ENCODE results near the gene CCDC190. TPM values are rescaled to one million over a fixed set of nuclear protein-coding genes. Genes with fewer than 3 reads are reported as not detected.

CCDC190 gene
- polyA plus RNA-seq, 1 of the 3 experiments (the other 2 are of a cell fraction), result 0.21 TPM

DNA sequence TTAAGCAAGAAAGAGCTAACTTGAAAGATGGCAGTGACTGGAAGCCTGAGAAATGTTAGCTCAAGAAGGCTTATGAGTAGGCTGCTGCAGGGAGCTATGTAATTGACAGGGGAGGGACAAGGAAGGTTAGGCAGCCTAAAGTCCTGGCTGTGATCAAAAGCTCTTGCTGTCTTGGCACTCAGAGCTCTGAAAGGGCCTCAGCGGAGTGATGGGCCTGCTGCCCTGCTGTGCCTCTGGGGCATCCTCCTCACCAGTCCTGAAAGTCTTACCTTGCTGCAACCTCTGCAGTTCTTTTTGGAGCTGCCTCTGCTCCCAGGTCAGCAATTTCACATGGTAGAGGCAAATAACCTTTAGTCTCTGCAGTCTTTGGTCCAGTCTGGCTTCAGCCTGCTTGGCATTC lies 1.8 kb downstream of the CCDC190 start:
- Histone ChIP-seq H4K20me1 (ENCODE audit: insufficient read depth) (no peaks in the 10 kb centered on the region), H2AFZ (ENCODE audit: low read depth) (no peak overlapping the region), H3K9me3 (no peaks in the 10 kb centered on the region; the same call in 1 of the 2 replicates), H3K9me2 (no peaks in the 10 kb centered on the region), H3K27ac (ENCODE audit: low read depth in 2 of 2, low read length in 1 of 2) (peak overlapping the region; percentile 14 to 92), H3F3A (replicated peaks; ENCODE audit: insufficient read depth) (peaks cover 26% of the 10 kb centered on the region), H3K79me2 (ENCODE audit: insufficient read depth) (no peaks in the 10 kb centered on the region), H3K4me2 (no peak overlapping the region), H3K4me1 (ENCODE audit: control insufficient read depth in 1 of 2, insufficient read depth in 2 of 2, low read depth in 1 of 2, low read length in 1 of 2) (peaks cover 6 to 48% of the 10 kb centered on the region in 2 experiments; a peak in 3 of 4 replicates), H3K9ac (peak overlapping the region; percentile 60; the same call in 1 of the 2 replicates), H3K36me3 (replicated peaks in 1 of 2; ENCODE audit: control insufficient read depth in 1 of 2, insufficient read depth in 2 of 2, low read length in 1 of 2) (peaks cover 0 to 2% of the 10 kb centered on the region in 2 experiments), H3K27me3 (ENCODE audit: insufficient read depth) (no peaks in the 10 kb centered on the region), H3K4me3 (ENCODE audit: low read depth in 2 of 2, low read length in 1 of 2) (no peak overlapping the region)
- CTCF ChIA-PET, result interaction anchor here (2.0 to 4.7 kb wide), 4 partner anchors 11 to 457 kb away, joined by 6 to 39 read pairs (median 15); no protein-coding TSS in a partner anchor
- WGBS (ENCODE audit: low lambda C conversion rate), result no CpG with 5 or more reads among the region's 1 CpG
- DNase-seq, result no peak
- POLR2A ChIA-PET, result no interaction called here
- TF ChIP-seq FOXM1 (IDR thresholded peaks at IDR 0.05; ENCODE audit: low read depth) (no peak), MAX (IDR thresholded peaks at IDR 0.05; ENCODE audit: low read depth) (no peak), ELF1 (IDR thresholded peaks at IDR 0.05) (no peak), MEF2A (IDR thresholded peaks at IDR 0.05; ENCODE audit: borderline replicate concordance, low read depth) (no peak), MXI1 (IDR thresholded peaks at IDR 0.05; ENCODE audit: low read depth, low read length) (no peak), TCF12 (IDR thresholded peaks at IDR 0.05) (no peak), JUND (IDR thresholded peaks at IDR 0.05) (no peak), RAD21 (IDR thresholded peaks at IDR 0.05; ENCODE audit: low read length) (no peak), CHD2 (IDR thresholded peaks at IDR 0.05; ENCODE audit: low read length, partially characterized antibody) (no peak), GATA2 (CRISPR knock-in tag; IDR thresholded peaks at IDR 0.05) (no peak), NRF1 (IDR thresholded peaks at IDR 0.05; ENCODE audit: low read depth, low read length) (no peak), RCOR1 (IDR thresholded peaks at IDR 0.05; ENCODE audit: low read length) (no peak), USF1 (IDR thresholded peaks at IDR 0.05; ENCODE audit: borderline replicate concordance, low read depth) (no peak)
- TF ChIP-seq, protein P1, sequence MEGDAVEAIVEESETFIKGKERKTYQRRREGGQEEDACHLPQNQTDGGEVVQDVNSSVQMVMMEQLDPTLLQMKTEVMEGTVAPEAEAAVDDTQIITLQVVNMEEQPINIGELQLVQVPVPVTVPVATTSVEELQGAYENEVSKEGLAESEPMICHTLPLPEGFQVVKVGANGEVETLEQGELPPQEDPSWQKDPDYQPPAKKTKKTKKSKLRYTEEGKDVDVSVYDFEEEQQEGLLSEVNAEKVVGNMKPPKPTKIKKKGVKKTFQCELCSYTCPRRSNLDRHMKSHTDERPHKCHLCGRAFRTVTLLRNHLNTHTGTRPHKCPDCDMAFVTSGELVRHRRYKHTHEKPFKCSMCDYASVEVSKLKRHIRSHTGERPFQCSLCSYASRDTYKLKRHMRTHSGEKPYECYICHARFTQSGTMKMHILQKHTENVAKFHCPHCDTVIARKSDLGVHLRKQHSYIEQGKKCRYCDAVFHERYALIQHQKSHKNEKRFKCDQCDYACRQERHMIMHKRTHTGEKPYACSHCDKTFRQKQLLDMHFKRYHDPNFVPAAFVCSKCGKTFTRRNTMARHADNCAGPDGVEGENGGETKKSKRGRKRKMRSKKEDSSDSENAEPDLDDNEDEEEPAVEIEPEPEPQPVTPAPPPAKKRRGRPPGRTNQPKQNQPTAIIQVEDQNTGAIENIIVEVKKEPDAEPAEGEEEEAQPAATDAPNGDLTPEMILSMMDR (IDR thresholded peaks at IDR 0.05), result no peak
- TF ChIP-seq, protein P2, sequence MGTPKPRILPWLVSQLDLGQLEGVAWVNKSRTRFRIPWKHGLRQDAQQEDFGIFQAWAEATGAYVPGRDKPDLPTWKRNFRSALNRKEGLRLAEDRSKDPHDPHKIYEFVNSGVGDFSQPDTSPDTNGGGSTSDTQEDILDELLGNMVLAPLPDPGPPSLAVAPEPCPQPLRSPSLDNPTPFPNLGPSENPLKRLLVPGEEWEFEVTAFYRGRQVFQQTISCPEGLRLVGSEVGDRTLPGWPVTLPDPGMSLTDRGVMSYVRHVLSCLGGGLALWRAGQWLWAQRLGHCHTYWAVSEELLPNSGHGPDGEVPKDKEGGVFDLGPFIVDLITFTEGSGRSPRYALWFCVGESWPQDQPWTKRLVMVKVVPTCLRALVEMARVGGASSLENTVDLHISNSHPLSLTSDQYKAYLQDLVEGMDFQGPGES (IDR thresholded peaks at IDR 0.05; ENCODE audit: low read depth, low read length), result no peak

DNA sequence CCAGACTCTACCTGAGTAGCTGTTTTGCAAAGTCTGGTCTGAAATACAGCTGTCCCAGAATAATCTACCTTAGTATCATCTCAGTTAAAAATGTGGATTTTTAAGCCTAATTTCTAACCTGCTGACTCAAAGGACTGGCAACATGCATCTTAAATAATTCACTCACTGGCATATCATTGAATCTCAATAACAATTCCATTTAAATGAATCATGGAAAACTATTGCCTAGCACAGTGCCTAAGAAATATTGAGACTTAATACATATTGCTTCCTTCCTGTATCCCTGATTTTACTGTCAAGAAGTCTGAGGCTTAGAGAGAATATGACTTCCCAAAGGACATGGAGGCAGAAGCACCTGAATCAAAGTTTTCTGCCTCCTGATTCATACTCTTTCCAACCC lies 3.1 kb downstream of the CCDC190 start:
- Histone ChIP-seq H2AFZ (ENCODE audit: low read depth) (peak overlapping the region; percentile 61; the same call in 1 of the 2 replicates), H3K79me2 (ENCODE audit: insufficient read depth) (no peaks in the 10 kb centered on the region), H3K9me2 (no peaks in the 10 kb centered on the region), H3K4me1 (ENCODE audit: control insufficient read depth in 1 of 2, insufficient read depth in 2 of 2, low read depth in 1 of 2, low read length in 1 of 2) (peaks cover 8 to 48% of the 10 kb centered on the region in 2 experiments; a peak in 3 of 4 replicates), H4K20me1 (ENCODE audit: insufficient read depth) (no peaks in the 10 kb centered on the region), H3K27ac (ENCODE audit: low read depth in 2 of 2, low read length in 1 of 2) (peak overlapping the region in 1 of 2 experiments; percentile 92; a peak in 2 of 4 replicates), H3K4me3 (ENCODE audit: low read depth in 2 of 2, low read length in 1 of 2) (no peak overlapping the region), H3K27me3 (ENCODE audit: insufficient read depth) (no peaks in the 10 kb centered on the region), H3K9me3 (no peaks in the 10 kb centered on the region), H3K36me3 (replicated peaks in 1 of 2; ENCODE audit: control insufficient read depth in 1 of 2, insufficient read depth in 2 of 2, low read length in 1 of 2) (no peaks in the 10 kb centered on the region), H3K9ac (peak overlapping the region; percentile 60), H3F3A (replicated peaks; ENCODE audit: insufficient read depth) (peaks cover 28% of the 10 kb centered on the region), H3K4me2 (peak overlapping the region; percentile 20)
- ChIA-PET CTCF (interaction anchor here (1.1 to 4.7 kb wide), 5 partner anchors 8 to 458 kb away, joined by 3 to 39 read pairs (median 7); no protein-coding TSS in a partner anchor), POLR2A (no interaction called here)
- DNase-seq, result no peak
- TF ChIP-seq FOXJ3 (CRISPR knock-in tag; IDR thresholded peaks at IDR 0.05) (no peak), REST (IDR thresholded peaks at IDR 0.05; ENCODE audit: low read depth, low read length) (no peak), GABPA (IDR thresholded peaks at IDR 0.05; ENCODE audit: low read depth) (no peak), RAD21 (IDR thresholded peaks at IDR 0.05; ENCODE audit: low read length) (no peak), MEF2A (IDR thresholded peaks at IDR 0.05; ENCODE audit: borderline replicate concordance, low read depth) (no peak), MAX (IDR thresholded peaks at IDR 0.05; ENCODE audit: low read depth) (no peak), RFX5 (IDR thresholded peaks at IDR 0.05; ENCODE audit: low read length) (no peak), EZH2phosphoT487 (IDR thresholded peaks at IDR 0.05; ENCODE audit: borderline replicate concordance, low read depth) (no peak)

Data from SK-N-SH (cell line).